ENCODE measurements around the gene CD3G.

The CD3G gene

DNA sequence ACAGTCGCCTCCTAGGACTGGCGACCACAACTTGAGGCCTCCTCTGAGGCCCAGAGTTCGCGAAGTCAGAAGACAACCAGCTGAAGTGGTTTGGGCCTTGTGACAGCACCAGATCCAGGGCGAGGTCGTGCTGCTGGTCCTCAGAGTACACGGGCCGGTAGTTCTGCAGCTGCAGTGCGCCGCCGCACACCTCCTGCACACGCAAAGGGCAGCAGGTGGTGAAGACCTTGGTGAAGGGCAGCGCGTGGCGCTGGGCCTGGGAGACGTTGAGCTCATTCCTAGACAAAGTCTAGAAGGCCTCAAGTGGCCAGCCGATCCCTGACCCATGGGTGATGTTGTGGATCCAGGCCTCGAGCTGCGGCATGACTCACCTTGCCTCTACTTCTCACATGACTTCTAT is 21.4 kb upstream of the CD3G start:
- H3K4me3 ChIP-seq (ENCODE audit: low read depth, low read length) = no peak overlapping the region
- TF ChIP-seq, protein P1, sequence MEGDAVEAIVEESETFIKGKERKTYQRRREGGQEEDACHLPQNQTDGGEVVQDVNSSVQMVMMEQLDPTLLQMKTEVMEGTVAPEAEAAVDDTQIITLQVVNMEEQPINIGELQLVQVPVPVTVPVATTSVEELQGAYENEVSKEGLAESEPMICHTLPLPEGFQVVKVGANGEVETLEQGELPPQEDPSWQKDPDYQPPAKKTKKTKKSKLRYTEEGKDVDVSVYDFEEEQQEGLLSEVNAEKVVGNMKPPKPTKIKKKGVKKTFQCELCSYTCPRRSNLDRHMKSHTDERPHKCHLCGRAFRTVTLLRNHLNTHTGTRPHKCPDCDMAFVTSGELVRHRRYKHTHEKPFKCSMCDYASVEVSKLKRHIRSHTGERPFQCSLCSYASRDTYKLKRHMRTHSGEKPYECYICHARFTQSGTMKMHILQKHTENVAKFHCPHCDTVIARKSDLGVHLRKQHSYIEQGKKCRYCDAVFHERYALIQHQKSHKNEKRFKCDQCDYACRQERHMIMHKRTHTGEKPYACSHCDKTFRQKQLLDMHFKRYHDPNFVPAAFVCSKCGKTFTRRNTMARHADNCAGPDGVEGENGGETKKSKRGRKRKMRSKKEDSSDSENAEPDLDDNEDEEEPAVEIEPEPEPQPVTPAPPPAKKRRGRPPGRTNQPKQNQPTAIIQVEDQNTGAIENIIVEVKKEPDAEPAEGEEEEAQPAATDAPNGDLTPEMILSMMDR (IDR thresholded peaks at IDR 0.05; ENCODE audit: borderline replicate concordance, insufficient read depth, low read depth, low read length) = no peak

GRCh38 chr11:118325283-118325682 is 18.9 kb upstream of the CD3G start:
- TF ChIP-seq, protein P1 (IDR thresholded peaks at IDR 0.05; ENCODE audit: borderline replicate concordance, insufficient read depth, low read depth, low read length) = no peak
- H3K4me3 ChIP-seq (ENCODE audit: low read depth, low read length) = no peak overlapping the region

- TF ChIP-seq, protein P1 (IDR thresholded peaks at IDR 0.05; ENCODE audit: borderline replicate concordance, insufficient read depth, low read depth, low read length) = no peak
These were observed 15.4 kb upstream of the CD3G start for GRCh38 chr11:118328745-118329144.

GRCh38 chr11:118334745-118335144 is 9.4 kb upstream of the CD3G start:
- TF ChIP-seq, protein P1 (IDR thresholded peaks at IDR 0.05; ENCODE audit: borderline replicate concordance, insufficient read depth, low read depth, low read length) = no peak
- H3K4me3 ChIP-seq (ENCODE audit: low read depth, low read length) = no peak overlapping the region

More at GRCh38 chr11:118328745-118329144, 15.4 kb upstream of the CD3G start:
- no peak overlapping the region for H3K4me3 ChIP-seq (ENCODE audit: low read depth, low read length)

GRCh38 chr11:118338637-118339061 is 5.5 kb upstream of the CD3G start:
- TF ChIP-seq, protein P1 (IDR thresholded peaks at IDR 0.05; ENCODE audit: borderline replicate concordance, insufficient read depth, low read depth, low read length) = no peak
- no peak overlapping the region for H3K4me3 ChIP-seq (ENCODE audit: low read depth, low read length)

DNA sequence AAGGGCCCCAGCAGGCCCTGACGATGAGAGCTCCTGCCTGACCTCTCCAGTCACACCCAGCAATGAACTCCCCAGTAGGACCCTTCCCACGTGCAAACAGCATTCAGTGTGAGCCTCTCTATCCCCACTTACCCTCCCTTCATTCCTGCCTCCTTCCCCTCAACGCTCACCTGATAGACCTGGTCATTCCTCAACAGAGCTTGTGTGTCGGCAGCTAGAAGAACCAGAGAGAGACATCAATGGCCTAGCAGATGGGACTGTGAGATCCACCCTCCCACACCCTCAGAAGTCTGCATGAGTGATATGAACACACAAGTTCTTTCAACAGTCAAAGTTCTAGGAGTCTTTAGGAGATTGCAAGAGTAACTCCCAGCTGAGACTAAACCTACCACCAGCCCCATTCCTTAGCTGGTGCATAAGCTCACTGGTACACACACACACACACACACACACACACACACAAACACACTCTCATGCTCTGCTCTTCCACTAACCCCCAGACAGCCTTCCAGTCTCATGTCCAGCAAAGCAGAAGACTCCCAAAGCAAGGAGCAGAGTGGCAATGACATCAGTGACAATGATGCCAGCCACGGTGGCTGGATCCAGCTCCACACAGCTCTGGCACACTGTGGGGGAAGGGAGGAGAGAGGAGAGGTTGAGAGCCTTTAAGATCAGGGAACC is 4.7 kb upstream of the CD3G start:
- TF ChIP-seq, protein P1 (IDR thresholded peaks at IDR 0.05; ENCODE audit: borderline replicate concordance, insufficient read depth, low read depth, low read length) = no peak
- no peak overlapping the region for H3K4me3 ChIP-seq (ENCODE audit: low read depth, low read length)

DNA sequence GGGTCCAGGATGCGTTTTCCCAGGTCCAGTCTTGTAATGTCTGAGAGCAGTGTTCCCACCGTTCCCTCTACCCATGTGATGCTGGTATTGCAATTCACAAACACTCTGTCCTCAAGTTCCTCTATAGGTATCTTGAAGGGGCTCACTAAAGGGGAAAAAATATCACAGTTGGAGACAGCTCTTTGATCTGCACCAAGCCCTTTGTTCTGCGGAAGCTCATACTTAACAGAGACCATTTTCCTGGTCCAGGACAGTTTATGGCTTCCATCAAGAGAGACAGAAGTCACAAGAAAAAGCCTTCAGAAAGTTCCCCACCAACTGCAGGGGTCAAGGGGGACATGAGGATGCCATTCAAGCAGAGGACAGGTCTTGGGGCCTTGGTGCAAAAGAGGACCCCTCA is 3.7 kb upstream of the CD3G start:
- TF ChIP-seq, protein P1 (IDR thresholded peaks at IDR 0.05; ENCODE audit: borderline replicate concordance, insufficient read depth, low read depth, low read length) = no peak

More for the DNA sequence above, 3.7 kb upstream of the CD3G start:
- H3K4me3 ChIP-seq (ENCODE audit: low read depth, low read length) = no peak overlapping the region
